ENCODE data around the gene C2orf78. TPM values are rescaled to one million over a fixed set of nuclear protein-coding genes. Genes with fewer than 3 reads are reported as not detected.

C2orf78 gene
- polyA plus RNA-seq, 1 of the 3 experiments (the other 2 are of a cell fraction): 0.02 TPM

DNA sequence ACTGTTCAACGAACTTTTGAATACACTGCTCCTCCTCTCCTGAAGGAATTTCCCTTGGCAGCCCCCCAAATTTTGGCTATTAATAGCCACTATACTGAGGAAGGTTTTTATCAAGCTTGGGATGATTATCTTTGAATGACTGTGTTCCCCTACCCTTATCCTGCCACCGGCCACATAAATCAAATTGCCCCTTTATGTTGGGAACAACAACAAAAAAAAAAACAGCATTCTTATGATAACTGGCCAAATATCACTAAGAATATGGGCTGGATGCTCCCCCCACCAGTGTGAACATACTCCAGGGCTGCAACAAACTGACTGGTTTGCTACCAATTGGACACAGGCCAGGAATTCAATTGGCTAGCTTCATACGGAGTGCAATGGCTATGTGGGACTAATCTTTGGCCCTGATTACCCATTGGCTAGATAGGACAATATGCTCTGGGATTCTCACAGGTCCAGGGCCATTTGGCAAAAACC is 24.7 kb upstream of the C2orf78 start:
- peak overlapping the region; percentile 3 to 6; a peak in 3 of 4 replicates for H3K27ac ChIP-seq (ENCODE audit: low read depth in 2 of 2, low read length in 1 of 2)
- no peak overlapping the region for H3K9ac ChIP-seq
- H3K4me2 ChIP-seq: 0 out of 2 replicates have a peak overlapping the region, but pooled peaks have one; percentile 12
- no peaks in the 10 kb centered on the region for H3K27me3 ChIP-seq (ENCODE audit: insufficient read depth)
- CTCF ChIA-PET: interaction anchor here (1.0 to 1.7 kb wide), 2 partner anchors 20 to 65 kb away, joined by 4 to 5 read pairs; partner anchors contain the start of gene DUSP11
- H3K79me2 ChIP-seq (ENCODE audit: insufficient read depth): no peaks in the 10 kb centered on the region
- H3F3A ChIP-seq (replicated peaks; ENCODE audit: insufficient read depth): peaks cover 5% of the 10 kb centered on the region
- H3K9me2 ChIP-seq: no peaks in the 10 kb centered on the region
- no peak for DNase-seq
- H3K4me3 ChIP-seq (ENCODE audit: low read depth in 2 of 2, low read length in 1 of 2): no peak overlapping the region
- 31% methylated on average over 3 of the region's 3 CpGs for WGBS (ENCODE audit: low lambda C conversion rate)
- POLR2A ChIA-PET: no interaction called here
- H3K36me3 ChIP-seq (replicated peaks in 1 of 2; ENCODE audit: control insufficient read depth in 1 of 2, insufficient read depth in 2 of 2, low read length in 1 of 2): peaks cover 37 to 48% of the 10 kb centered on the region in 2 experiments
- H4K20me1 ChIP-seq (ENCODE audit: insufficient read depth): no peaks in the 10 kb centered on the region
- H2AFZ ChIP-seq (ENCODE audit: low read depth): no peak overlapping the region
- TF ChIP-seq EP300 (IDR thresholded peaks at IDR 0.05; ENCODE audit: borderline replicate concordance in 1 of 2, low read depth in 1 of 2, low read length in 1 of 2) (peak in 1 of 2 experiments; percentile 15; a peak in 1 of 4 replicates), NFIC (IDR thresholded peaks at IDR 0.05; ENCODE audit: borderline replicate concordance) (peak; percentile 38; the same call in 1 of the 2 replicates), FOSL2 (IDR thresholded peaks at IDR 0.05; ENCODE audit: borderline replicate concordance, low read depth) (no peak), TCF12 (IDR thresholded peaks at IDR 0.05) (peak; percentile 44), GABPA (IDR thresholded peaks at IDR 0.05; ENCODE audit: low read depth) (no peak), FOXM1 (IDR thresholded peaks at IDR 0.05; ENCODE audit: low read depth) (no peak), GATA2 (CRISPR knock-in tag; IDR thresholded peaks at IDR 0.05) (no peak), RFX5 (IDR thresholded peaks at IDR 0.05; ENCODE audit: low read length) (no peak), NRF1 (IDR thresholded peaks at IDR 0.05; ENCODE audit: low read depth, low read length) (no peak), ELF1 (IDR thresholded peaks at IDR 0.05) (no peak), MEF2A (IDR thresholded peaks at IDR 0.05; ENCODE audit: borderline replicate concordance, low read depth) (peak; percentile 58), RCOR1 (IDR thresholded peaks at IDR 0.05; ENCODE audit: low read length) (no peak)
- TF ChIP-seq, protein P1, sequence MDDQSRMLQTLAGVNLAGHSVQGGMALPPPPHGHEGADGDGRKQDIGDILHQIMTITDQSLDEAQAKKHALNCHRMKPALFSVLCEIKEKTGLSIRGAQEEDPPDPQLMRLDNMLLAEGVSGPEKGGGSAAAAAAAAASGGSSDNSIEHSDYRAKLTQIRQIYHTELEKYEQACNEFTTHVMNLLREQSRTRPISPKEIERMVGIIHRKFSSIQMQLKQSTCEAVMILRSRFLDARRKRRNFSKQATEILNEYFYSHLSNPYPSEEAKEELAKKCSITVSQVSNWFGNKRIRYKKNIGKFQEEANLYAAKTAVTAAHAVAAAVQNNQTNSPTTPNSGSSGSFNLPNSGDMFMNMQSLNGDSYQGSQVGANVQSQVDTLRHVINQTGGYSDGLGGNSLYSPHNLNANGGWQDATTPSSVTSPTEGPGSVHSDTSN (IDR thresholded peaks at IDR 0.05): peak; percentile 38; the same call in 1 of the 2 replicates
- TF ChIP-seq, protein P2, sequence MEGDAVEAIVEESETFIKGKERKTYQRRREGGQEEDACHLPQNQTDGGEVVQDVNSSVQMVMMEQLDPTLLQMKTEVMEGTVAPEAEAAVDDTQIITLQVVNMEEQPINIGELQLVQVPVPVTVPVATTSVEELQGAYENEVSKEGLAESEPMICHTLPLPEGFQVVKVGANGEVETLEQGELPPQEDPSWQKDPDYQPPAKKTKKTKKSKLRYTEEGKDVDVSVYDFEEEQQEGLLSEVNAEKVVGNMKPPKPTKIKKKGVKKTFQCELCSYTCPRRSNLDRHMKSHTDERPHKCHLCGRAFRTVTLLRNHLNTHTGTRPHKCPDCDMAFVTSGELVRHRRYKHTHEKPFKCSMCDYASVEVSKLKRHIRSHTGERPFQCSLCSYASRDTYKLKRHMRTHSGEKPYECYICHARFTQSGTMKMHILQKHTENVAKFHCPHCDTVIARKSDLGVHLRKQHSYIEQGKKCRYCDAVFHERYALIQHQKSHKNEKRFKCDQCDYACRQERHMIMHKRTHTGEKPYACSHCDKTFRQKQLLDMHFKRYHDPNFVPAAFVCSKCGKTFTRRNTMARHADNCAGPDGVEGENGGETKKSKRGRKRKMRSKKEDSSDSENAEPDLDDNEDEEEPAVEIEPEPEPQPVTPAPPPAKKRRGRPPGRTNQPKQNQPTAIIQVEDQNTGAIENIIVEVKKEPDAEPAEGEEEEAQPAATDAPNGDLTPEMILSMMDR (IDR thresholded peaks at IDR 0.05): no peak
- TF ChIP-seq, protein P3, sequence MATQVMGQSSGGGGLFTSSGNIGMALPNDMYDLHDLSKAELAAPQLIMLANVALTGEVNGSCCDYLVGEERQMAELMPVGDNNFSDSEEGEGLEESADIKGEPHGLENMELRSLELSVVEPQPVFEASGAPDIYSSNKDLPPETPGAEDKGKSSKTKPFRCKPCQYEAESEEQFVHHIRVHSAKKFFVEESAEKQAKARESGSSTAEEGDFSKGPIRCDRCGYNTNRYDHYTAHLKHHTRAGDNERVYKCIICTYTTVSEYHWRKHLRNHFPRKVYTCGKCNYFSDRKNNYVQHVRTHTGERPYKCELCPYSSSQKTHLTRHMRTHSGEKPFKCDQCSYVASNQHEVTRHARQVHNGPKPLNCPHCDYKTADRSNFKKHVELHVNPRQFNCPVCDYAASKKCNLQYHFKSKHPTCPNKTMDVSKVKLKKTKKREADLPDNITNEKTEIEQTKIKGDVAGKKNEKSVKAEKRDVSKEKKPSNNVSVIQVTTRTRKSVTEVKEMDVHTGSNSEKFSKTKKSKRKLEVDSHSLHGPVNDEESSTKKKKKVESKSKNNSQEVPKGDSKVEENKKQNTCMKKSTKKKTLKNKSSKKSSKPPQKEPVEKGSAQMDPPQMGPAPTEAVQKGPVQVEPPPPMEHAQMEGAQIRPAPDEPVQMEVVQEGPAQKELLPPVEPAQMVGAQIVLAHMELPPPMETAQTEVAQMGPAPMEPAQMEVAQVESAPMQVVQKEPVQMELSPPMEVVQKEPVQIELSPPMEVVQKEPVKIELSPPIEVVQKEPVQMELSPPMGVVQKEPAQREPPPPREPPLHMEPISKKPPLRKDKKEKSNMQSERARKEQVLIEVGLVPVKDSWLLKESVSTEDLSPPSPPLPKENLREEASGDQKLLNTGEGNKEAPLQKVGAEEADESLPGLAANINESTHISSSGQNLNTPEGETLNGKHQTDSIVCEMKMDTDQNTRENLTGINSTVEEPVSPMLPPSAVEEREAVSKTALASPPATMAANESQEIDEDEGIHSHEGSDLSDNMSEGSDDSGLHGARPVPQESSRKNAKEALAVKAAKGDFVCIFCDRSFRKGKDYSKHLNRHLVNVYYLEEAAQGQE (IDR thresholded peaks at IDR 0.05; ENCODE audit: low read depth, low read length): no peak
- TF ChIP-seq, protein P4, sequence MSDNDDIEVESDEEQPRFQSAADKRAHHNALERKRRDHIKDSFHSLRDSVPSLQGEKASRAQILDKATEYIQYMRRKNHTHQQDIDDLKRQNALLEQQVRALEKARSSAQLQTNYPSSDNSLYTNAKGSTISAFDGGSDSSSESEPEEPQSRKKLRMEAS (IDR thresholded peaks at IDR 0.05; ENCODE audit: low read depth): no peak
- TF ChIP-seq, protein P5, sequence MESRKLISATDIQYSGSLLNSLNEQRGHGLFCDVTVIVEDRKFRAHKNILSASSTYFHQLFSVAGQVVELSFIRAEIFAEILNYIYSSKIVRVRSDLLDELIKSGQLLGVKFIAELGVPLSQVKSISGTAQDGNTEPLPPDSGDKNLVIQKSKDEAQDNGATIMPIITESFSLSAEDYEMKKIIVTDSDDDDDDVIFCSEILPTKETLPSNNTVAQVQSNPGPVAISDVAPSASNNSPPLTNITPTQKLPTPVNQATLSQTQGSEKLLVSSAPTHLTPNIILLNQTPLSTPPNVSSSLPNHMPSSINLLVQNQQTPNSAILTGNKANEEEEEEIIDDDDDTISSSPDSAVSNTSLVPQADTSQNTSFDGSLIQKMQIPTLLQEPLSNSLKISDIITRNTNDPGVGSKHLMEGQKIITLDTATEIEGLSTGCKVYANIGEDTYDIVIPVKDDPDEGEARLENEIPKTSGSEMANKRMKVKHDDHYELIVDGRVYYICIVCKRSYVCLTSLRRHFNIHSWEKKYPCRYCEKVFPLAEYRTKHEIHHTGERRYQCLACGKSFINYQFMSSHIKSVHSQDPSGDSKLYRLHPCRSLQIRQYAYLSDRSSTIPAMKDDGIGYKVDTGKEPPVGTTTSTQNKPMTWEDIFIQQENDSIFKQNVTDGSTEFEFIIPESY (IDR thresholded peaks at IDR 0.05; ENCODE audit: borderline replicate concordance, low read depth): no peak
- peaks cover 4 to 6% of the 10 kb centered on the region in 2 experiments; a peak in 2 of 4 replicates for H3K4me1 ChIP-seq (ENCODE audit: control insufficient read depth in 1 of 2, insufficient read depth in 2 of 2, low read depth in 1 of 2, low read length in 1 of 2)
- H3K9me3 ChIP-seq: no peaks in the 10 kb centered on the region
